ENCODE data around the gene SEPTIN2.

The SEPTIN2 gene

GRCh38 chr2:241298673-241299072, 17.1 kb upstream of the SEPTIN2 start:
- Histone ChIP-seq H3K4me3 (ENCODE audit: low read depth in 1 of 2, low read length in 1 of 2) (no peak overlapping the region), H3K36me3 (no peaks in the 10 kb centered on the region), H3K27me3 (no peaks in the 10 kb centered on the region), H3K27ac (peak overlapping the region; percentile 7), H3K9me3 (no peaks in the 10 kb centered on the region), H3K4me1 (ENCODE audit: control insufficient read depth in 1 of 2, insufficient read depth in 1 of 2, low read depth in 1 of 2, low read length in 1 of 2) (no peaks in the 10 kb centered on the region)
- no peak for TF ChIP-seq CTCF (IDR thresholded peaks at IDR 0.05)

GRCh38 chr2:241300000-241300399, 15.7 kb upstream of the SEPTIN2 start:
- H3K36me3 ChIP-seq: no peaks in the 10 kb centered on the region
- H3K27ac ChIP-seq: no peak overlapping the region
- H3K9me3 ChIP-seq: no peaks in the 10 kb centered on the region
- H3K4me1 ChIP-seq (ENCODE audit: control insufficient read depth in 1 of 2, insufficient read depth in 1 of 2, low read depth in 1 of 2, low read length in 1 of 2): no peaks in the 10 kb centered on the region
- no peaks in the 10 kb centered on the region for H3K27me3 ChIP-seq
- H3K4me3 ChIP-seq (ENCODE audit: low read depth in 1 of 2, low read length in 1 of 2): no peak overlapping the region
- TF ChIP-seq CTCF (IDR thresholded peaks at IDR 0.05): no peak

- no peaks in the 10 kb centered on the region for H3K4me1 ChIP-seq (ENCODE audit: control insufficient read depth in 1 of 2, insufficient read depth in 1 of 2, low read depth in 1 of 2, low read length in 1 of 2)
- no peak for TF ChIP-seq CTCF (IDR thresholded peaks at IDR 0.05)
- H3K27me3 ChIP-seq: no peaks in the 10 kb centered on the region
- H3K27ac ChIP-seq: no peak overlapping the region
- H3K9me3 ChIP-seq: no peaks in the 10 kb centered on the region
- no peak overlapping the region for H3K4me3 ChIP-seq (ENCODE audit: low read depth in 1 of 2, low read length in 1 of 2)
- H3K36me3 ChIP-seq: no peaks in the 10 kb centered on the region
These were observed 13.6 kb upstream of the SEPTIN2 start for GRCh38 chr2:241302083-241302482.

- H3K27me3 ChIP-seq: no peaks in the 10 kb centered on the region
- no peaks in the 10 kb centered on the region for H3K4me1 ChIP-seq (ENCODE audit: control insufficient read depth in 1 of 2, insufficient read depth in 1 of 2, low read depth in 1 of 2, low read length in 1 of 2)
- H3K27ac ChIP-seq: no peak overlapping the region
- H3K9me3 ChIP-seq: no peaks in the 10 kb centered on the region
- H3K4me3 ChIP-seq (ENCODE audit: low read depth in 1 of 2, low read length in 1 of 2): no peak overlapping the region
- TF ChIP-seq CTCF (IDR thresholded peaks at IDR 0.05): no peak
- no peaks in the 10 kb centered on the region for H3K36me3 ChIP-seq
These were observed 12.7 kb upstream of the SEPTIN2 start for GRCh38 chr2:241302759-241303651.

GRCh38 chr2:241304039-241304670, 11.6 kb upstream of the SEPTIN2 start:
- H3K4me1 ChIP-seq (ENCODE audit: control insufficient read depth in 1 of 2, insufficient read depth in 1 of 2, low read depth in 1 of 2, low read length in 1 of 2): peaks cover 3 to 6% of the 10 kb centered on the region in 2 experiments
- no peaks in the 10 kb centered on the region for H3K36me3 ChIP-seq
- H3K27ac ChIP-seq: no peak overlapping the region
- no peaks in the 10 kb centered on the region for H3K27me3 ChIP-seq
- H3K9me3 ChIP-seq: no peaks in the 10 kb centered on the region
- no peak overlapping the region for H3K4me3 ChIP-seq (ENCODE audit: low read depth in 1 of 2, low read length in 1 of 2)
- TF ChIP-seq CTCF (IDR thresholded peaks at IDR 0.05): no peak
